Esophagus muscularis mucosa (tissue), 4 donors: Measurements from ENCODE around the gene PACRG. TPM values are rescaled to one million over a fixed set of nuclear protein-coding genes. Genes with fewer than 3 reads are reported as not detected.

Experiments used
- DNase-seq: peaks from one replicate; pipeline ENCODE4 v3.0.0-alpha.2; 2017; ENCODE audit errors: extremely low spot score
- H3K27ac ChIP-seq, 4 donors: fragments of 200-600 bp; sonication (generic); replicated peaks in 1 of 4; 1 replicate in 3 of 4; 2 replicates in 1 of 4; pipeline ENCODE4 v1.5.1; 2016 to 2019; ENCODE audit warnings: mild to moderate bottlenecking in 1 of 4
- H3K27me3 ChIP-seq, 4 donors: fragments of 200-600 bp; sonication (generic); one replicate each; pipeline versions ENCODE4 v1.5.1 to v1.6.0; 2016 to 2019
- H3K36me3 ChIP-seq, 4 donors: fragments of 200-600 bp; sonication (generic); one replicate each; pipeline ENCODE4 v1.5.1; 2016 to 2019
- H3K4me1 ChIP-seq, 4 donors: fragments of 200-600 bp; sonication (generic); one replicate each; pipeline ENCODE4 v1.5.1; 2016 to 2019
- H3K4me3 ChIP-seq, 4 donors: fragments of 200-600 bp; sonication (generic); 1 replicate in 2 of 4; 2 replicates in 2 of 4; pipeline ENCODE4 v1.5.1; 2016 to 2019; ENCODE audit warnings: mild to moderate bottlenecking in 4 of 4, moderate library complexity in 1 of 4
- H3K9me3 ChIP-seq, 4 donors: fragments of 200-600 bp; sonication (generic); 1 replicate in 3 of 4; 2 replicates in 1 of 4; pipeline ENCODE4 v1.5.1; 2016 to 2019
- CTCF ChIP-seq, 3 experiments: fragments of 200-600 bp in 2 of 3; fragments of 450-650 bp in 1 of 3; sonication (generic) in 2 of 3; IDR thresholded peaks; one replicate each; pipeline ENCODE4 v1.5.1; 2017 to 2019; ENCODE audit warnings: antibody characterized with exemption in 3 of 3, mild to moderate bottlenecking in 2 of 3, moderate library complexity in 1 of 3
- EP300 ChIP-seq: sonication (generic); formaldehyde crosslinking; IDR thresholded peaks from one replicate; pipeline ENCODE4 v1.6.1; 2017; ENCODE audit warnings: antibody characterized with exemption
- POLR2A ChIP-seq: fragments of 450-650 bp; IDR thresholded peaks from one replicate; pipeline ENCODE4 v1.6.1; 2017; ENCODE audit warnings: antibody characterized with exemption, moderate library complexity, mild to moderate bottlenecking, low read depth
- POLR2AphosphoS5 ChIP-seq, 2 donors: sonication (generic); formaldehyde crosslinking; IDR thresholded peaks; one replicate each; pipeline ENCODE4 v1.6.1; 2017; ENCODE audit warnings: antibody characterized with exemption in 2 of 2
- WGBS: methylation state at CpG from one replicate; pipeline ENCODE4 v1.1.5; 2018; 5-methylcytosine and 5-hydroxymethylcytosine counted together
- intact Hi-C: fragments of 100-400 bp; cut with DNase I; formaldehyde crosslinking; loops from one replicate; pipeline ENCODE4 v1.15.1; 2023
- total RNA-seq, 4 donors: library from RNA; depleted of rRNA; stranded (reverse); fragments of >200 nt; gene quantifications; one replicate each; pipeline versions ENCODE4 v1.1.0 to v1.2.1, GENCODE V29; 2016

PACRG gene
- total RNA-seq, 4 donors from 2014 or later: 1.3 to 3.5 (median 1.8) TPM; not detected in 1

GRCh38 chr6:163133691-163134090 lies 405.9 kb downstream of the PACRG start:
- H3K36me3 ChIP-seq: no peaks in the 10 kb centered on the region
- no peak overlapping the region for H3K4me3 ChIP-seq
- DNase-seq: no peak
- no peaks in the 10 kb centered on the region for H3K27me3 ChIP-seq
- H3K9me3 ChIP-seq: no peaks in the 10 kb centered on the region
- WGBS: 73% methylated on average over 6 of the region's 6 CpGs
- H3K4me1 ChIP-seq: no peaks in the 10 kb centered on the region
- no peak overlapping the region for H3K27ac ChIP-seq
- TF ChIP-seq EP300: no peak
- TF ChIP-seq POLR2AphosphoS5 (IDR thresholded peaks at IDR 0.05): no peak
- TF ChIP-seq CTCF (IDR thresholded peaks at IDR 0.05): no peak
- TF ChIP-seq POLR2A: no peak
- intact Hi-C loops: no loop called here

GRCh38 chr6:163136681-163137397 lies 409.1 kb downstream of the PACRG start:
- Histone ChIP-seq H3K9me3 (no peaks in the 10 kb centered on the region), H3K36me3 (no peaks in the 10 kb centered on the region), H3K4me1 (no peaks in the 10 kb centered on the region), H3K4me3 (no peak overlapping the region), H3K27me3 (no peaks in the 10 kb centered on the region), H3K27ac (no peak overlapping the region)
- 87% methylated on average over 10 of the region's 10 CpGs for WGBS
- TF ChIP-seq EP300 (no peak), POLR2A (no peak), CTCF (IDR thresholded peaks at IDR 0.05) (no peak), POLR2AphosphoS5 (IDR thresholded peaks at IDR 0.05) (no peak)
- intact Hi-C loops: no loop called here
- no peak for DNase-seq

GRCh38 chr6:163137398-163137881 lies 409.7 kb downstream of the PACRG start:
- intact Hi-C loops: no loop called here
- 90% methylated on average over 13 of the region's 21 CpGs for WGBS
- H3K4me1 ChIP-seq: no peaks in the 10 kb centered on the region
- TF ChIP-seq CTCF (IDR thresholded peaks at IDR 0.05) (no peak), EP300 (no peak), POLR2AphosphoS5 (IDR thresholded peaks at IDR 0.05) (no peak), POLR2A (no peak)
- H3K9me3 ChIP-seq: no peaks in the 10 kb centered on the region
- H3K36me3 ChIP-seq: no peaks in the 10 kb centered on the region
- no peaks in the 10 kb centered on the region for H3K27me3 ChIP-seq
- H3K4me3 ChIP-seq: no peak overlapping the region
- no peak for DNase-seq
- H3K27ac ChIP-seq: no peak overlapping the region

GRCh38 chr6:163146036-163146435 lies 418.3 kb downstream of the PACRG start:
- Histone ChIP-seq H3K27me3 (no peaks in the 10 kb centered on the region), H3K9me3 (no peaks in the 10 kb centered on the region), H3K4me1 (peaks cover 0 to 4% (median 0%) of the 10 kb centered on the region in 4 donors), H3K27ac (no peak overlapping the region), H3K36me3 (no peaks in the 10 kb centered on the region), H3K4me3 (no peak overlapping the region)
- 74% methylated on average over 4 of the region's 4 CpGs for WGBS
- DNase-seq: no peak
- intact Hi-C loops: no loop called here
- TF ChIP-seq POLR2A: no peak
- TF ChIP-seq POLR2AphosphoS5 (IDR thresholded peaks at IDR 0.05): no peak
- TF ChIP-seq CTCF (IDR thresholded peaks at IDR 0.05): no peak
- no peak for TF ChIP-seq EP300
